SK-N-SH (cell line): Measurements from ENCODE around the gene PIAS4. TPM values are rescaled to one million over a fixed set of nuclear protein-coding genes. Genes with fewer than 3 reads are reported as not detected.
"Not testable (repeated sequence)": the region's sequence is repeated elsewhere in the genome, so short reads cannot be mapped to it uniquely, and the experiment has no call there.

Experiments used
- CTCF ChIA-PET: fragments of 300-600, 350-600 bp; formaldehyde crosslinking; extraction: SDS; loops from one replicate; lab custom pipeline; 2021; lab: Yijun Ruan, JAX
- POLR2A ChIA-PET: fragments of 350-600 bp; sonication (Branson Sonifier 250); formaldehyde crosslinking; extraction: SDS; loops from one replicate; lab custom pipeline; 2020; ENCODE audit warnings: antibody characterized with exemption, inconsistent platforms; lab: Yijun Ruan, JAX
- DNase-seq: peaks from one replicate; pipeline ENCODE4 v3.0.0; 2012
- H2AFZ ChIP-seq: fragments of 200-600 bp; sonication (generic); 2 replicates; pipeline ENCODE4 v1.8.1; 2016; ENCODE audit warnings: antibody characterized with exemption, mild to moderate bottlenecking, low read depth
- H3F3A ChIP-seq: fragments of 200-600 bp; sonication (generic); replicated peaks from 2 replicates; pipeline ENCODE3; 2016; ENCODE audit warnings: antibody characterized with exemption, mild to moderate bottlenecking; ENCODE audit not compliant: insufficient read depth
- H3K27ac ChIP-seq, 2 experiments: fragments of 200-500 bp in 1 of 2; fragments of 200-600 bp in 1 of 2; sonication (Bioruptor generic) in 1 of 2; sonication (generic), shearing (Covaris generic) in 1 of 2; 2 replicates each; pipeline versions ENCODE4 v1.5.1 to v1.6.1; 2014 to 2016; ENCODE audit warnings: low read depth in 2 of 2, inconsistent platforms in 1 of 2, low read length in 1 of 2, mild to moderate bottlenecking in 1 of 2, mixed read lengths in 1 of 2
- H3K27me3 ChIP-seq: fragments of 200-600 bp; sonication (generic), shearing (Covaris generic); 2 replicates; pipeline ENCODE4 v1.6.1; 2016; ENCODE audit warnings: mixed run types; ENCODE audit not compliant: insufficient read depth
- H3K36me3 ChIP-seq, 2 experiments: fragments of 200-500 bp in 1 of 2; fragments of 200-600 bp in 1 of 2; sonication (Bioruptor generic) in 1 of 2; sonication (generic) in 1 of 2; replicated peaks in 1 of 2; 2 replicates each; pipeline versions ENCODE3 to v1.5.1; 2014 to 2016; ENCODE audit warnings: low read length in 1 of 2, mild to moderate bottlenecking in 1 of 2; ENCODE audit not compliant: insufficient read depth in 2 of 2, control insufficient read depth in 1 of 2
- H3K4me1 ChIP-seq, 2 experiments: fragments of 200-500 bp in 1 of 2; fragments of 200-600 bp in 1 of 2; sonication (Bioruptor generic) in 1 of 2; sonication (generic), shearing (Covaris generic) in 1 of 2; 2 replicates each; pipeline versions ENCODE4 v1.5.1 to v1.6.1; 2014 to 2016; ENCODE audit warnings: low read depth in 1 of 2, low read length in 1 of 2, mixed run types in 1 of 2; ENCODE audit not compliant: insufficient read depth in 2 of 2, control insufficient read depth in 1 of 2
- H3K4me2 ChIP-seq: fragments of 200-600 bp; sonication (generic), shearing (Covaris generic); 2 replicates; pipeline ENCODE4 v1.6.1; 2017; ENCODE audit warnings: mixed run types
- H3K4me3 ChIP-seq, 2 experiments: fragments of 200-500 bp in 1 of 2; fragments of 200-600 bp in 1 of 2; sonication (Bioruptor generic) in 1 of 2; sonication (generic), shearing (Covaris generic) in 1 of 2; 2 replicates each; pipeline versions ENCODE4 v1.5.1 to v1.8.1; 2014 to 2016; ENCODE audit warnings: low read depth in 2 of 2, inconsistent platforms in 1 of 2, low read length in 1 of 2, mild to moderate bottlenecking in 1 of 2, mixed read lengths in 1 of 2, moderate library complexity in 1 of 2
- H3K79me2 ChIP-seq: fragments of 200-600 bp; sonication (generic); 2 replicates; pipeline ENCODE4 v1.8.1; 2017; ENCODE audit warnings: mild to moderate bottlenecking; ENCODE audit not compliant: insufficient read depth
- H3K9ac ChIP-seq: fragments of 200-600 bp; sonication (generic); 2 replicates; pipeline ENCODE4 v1.6.1; 2017; ENCODE audit warnings: mixed run types
- H3K9me2 ChIP-seq: fragments of 200-600 bp; sonication (generic); 2 replicates; pipeline ENCODE4 v1.6.1; 2017; ENCODE audit warnings: mixed run types
- H3K9me3 ChIP-seq: fragments of 200-600 bp; sonication (generic); 2 replicates; pipeline ENCODE4 v1.6.1; 2017; ENCODE audit warnings: mixed run types, mild to moderate bottlenecking, moderate library complexity
- H4K20me1 ChIP-seq: fragments of 200-600 bp; sonication (generic); 2 replicates; pipeline ENCODE4 v1.6.1; 2017; ENCODE audit warnings: mild to moderate bottlenecking, mixed run types; ENCODE audit not compliant: insufficient read depth
- CHD2 ChIP-seq: fragments of 150-350 bp; IDR thresholded peaks from 2 replicates; pipeline ENCODE4 v1.6.1; 2018; ENCODE audit warnings: low read length; ENCODE audit not compliant: partially characterized antibody
- ELF1 ChIP-seq: IDR thresholded peaks from 2 replicates; pipeline ENCODE4 v1.4.0; 2012
- EP300 ChIP-seq, 2 experiments: IDR thresholded peaks; 2 replicates each; pipeline versions ENCODE4 v1.4.0 to v1.6.1; 2012; ENCODE audit warnings: borderline replicate concordance in 1 of 2, low read depth in 1 of 2, low read length in 1 of 2
- FOSL2 ChIP-seq: IDR thresholded peaks from 2 replicates; pipeline ENCODE4 v1.4.0; 2012; ENCODE audit warnings: low read depth, mild to moderate bottlenecking, moderate library complexity, borderline replicate concordance
- GABPA ChIP-seq: IDR thresholded peaks from 2 replicates; pipeline ENCODE4 v1.4.0; 2012; ENCODE audit warnings: low read depth, mild to moderate bottlenecking
- MEF2A ChIP-seq: IDR thresholded peaks from 2 replicates; pipeline ENCODE4 v1.4.0; 2012; ENCODE audit warnings: low read depth, borderline replicate concordance
- MXI1 ChIP-seq: IDR thresholded peaks from 2 replicates; pipeline ENCODE4 v1.6.1; 2012; ENCODE audit warnings: mild to moderate bottlenecking, low read depth, low read length, improper control_type of control experiment
- NRF1 ChIP-seq: IDR thresholded peaks from 2 replicates; pipeline ENCODE4 v1.6.1; 2012; ENCODE audit warnings: low read depth, mild to moderate bottlenecking, low read length
- POLR2AphosphoS5 ChIP-seq: IDR thresholded peaks from 2 replicates; pipeline ENCODE4 v1.6.1; 2012; ENCODE audit warnings: low read depth, low read length
- RAD21 ChIP-seq: IDR thresholded peaks from 2 replicates; pipeline ENCODE4 v1.6.1; 2012; ENCODE audit warnings: mild to moderate bottlenecking, low read length
- RCOR1 ChIP-seq: fragments of 150-350 bp; IDR thresholded peaks from 2 replicates; pipeline ENCODE4 v1.6.1; 2017; ENCODE audit warnings: antibody characterized with exemption, low read length
- SIN3A ChIP-seq: IDR thresholded peaks from 2 replicates; pipeline ENCODE4 v1.6.1; 2012; ENCODE audit warnings: low read depth, mild to moderate bottlenecking, low read length, moderate library complexity, borderline replicate concordance
- TEAD4 ChIP-seq: IDR thresholded peaks from 2 replicates; pipeline ENCODE4 v1.4.0; 2012; ENCODE audit warnings: mild to moderate bottlenecking, borderline replicate concordance; ENCODE audit not compliant: insufficient read depth
- YY1 ChIP-seq: IDR thresholded peaks from 2 replicates; pipeline ENCODE4 v1.4.0; 2012; ENCODE audit warnings: low read depth, mild to moderate bottlenecking
- WGBS: methylation state at CpG from one replicate; pipeline ENCODE4 v1.1.6; 2017; ENCODE audit warnings: low lambda C conversion rate; 5-methylcytosine and 5-hydroxymethylcytosine counted together
- polyA plus RNA-seq, 3 experiments: library from polyadenylated mRNA; depleted of rRNA; stranded (reverse); fragments of >200 nt; gene quantifications; 2 replicates each; pipeline ENCODE4 v1.2.3, GENCODE V29; 2012
- TF ChIP-seq, protein P1 (sequence below): IDR thresholded peaks from 2 replicates; pipeline ENCODE4 v1.4.0; 2012; ENCODE audit warnings: low read depth, borderline replicate concordance

PIAS4 gene
- polyA plus RNA-seq, 1 of the 3 experiments (the other 2 are of a cell fraction) = 14.1 TPM

DNA sequence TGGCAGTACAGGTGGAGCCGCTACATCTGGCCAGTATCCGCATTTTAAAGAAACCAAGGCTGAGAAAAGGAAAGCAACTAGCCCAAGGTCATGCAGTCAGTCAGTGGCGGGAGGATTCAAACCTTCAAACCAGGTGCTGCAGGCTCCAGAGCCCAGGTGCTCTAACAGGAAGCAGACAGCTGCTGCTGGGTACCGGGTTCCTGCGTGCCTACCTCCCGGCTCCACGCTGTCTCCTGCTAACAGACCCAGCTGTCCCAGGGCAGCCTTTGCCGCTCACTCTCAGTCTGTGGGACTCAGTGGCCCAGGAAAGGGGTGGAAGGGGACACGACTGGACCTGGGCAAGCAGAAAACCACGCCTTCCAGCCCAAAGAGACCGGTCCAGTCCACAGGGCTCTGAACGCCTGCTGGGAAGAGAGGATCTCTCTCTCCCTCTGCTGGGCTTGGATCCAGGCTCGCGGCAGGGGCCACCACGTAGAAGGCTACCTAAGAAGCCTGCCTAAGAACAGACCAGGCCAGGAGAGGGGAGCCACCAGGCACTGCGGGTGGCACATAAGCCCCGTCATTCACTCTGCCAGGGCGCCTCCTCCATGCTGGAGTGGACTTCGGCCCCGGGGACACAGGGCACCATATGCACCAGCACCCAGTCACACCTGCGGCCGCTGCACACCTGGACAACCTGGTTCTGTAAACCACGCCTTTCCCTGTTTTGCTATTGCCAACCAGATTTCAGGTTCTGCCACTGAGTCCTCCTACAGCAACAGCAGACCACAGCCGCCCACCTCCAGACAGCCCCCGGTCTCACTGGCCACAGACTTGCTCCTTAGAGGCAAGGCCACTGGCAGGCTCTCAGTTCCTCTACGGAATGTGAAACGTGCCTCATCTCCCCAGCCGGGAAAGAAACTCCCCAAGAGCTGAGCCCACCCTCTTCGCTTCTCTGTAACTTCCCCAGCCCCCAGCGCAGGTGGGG, 41.2 kb upstream of the PIAS4 start:
- Histone ChIP-seq H3K79me2 (peaks cover 84% of the 10 kb centered on the region), H3K9me3 (no peaks in the 10 kb centered on the region), H3K4me2 (no peak overlapping the region), H3F3A (peaks cover 27% of the 10 kb centered on the region), H3K36me3 (peaks cover 31 to 41% of the 10 kb centered on the region in 2 experiments), H2AFZ (no peak overlapping the region), H4K20me1 (peaks cover 80% of the 10 kb centered on the region), H3K4me3 (no peak overlapping the region), H3K9ac (no peak overlapping the region), H3K9me2 (no peaks in the 10 kb centered on the region), H3K27me3 (no peaks in the 10 kb centered on the region), H3K4me1 (peaks cover 15 to 22% of the 10 kb centered on the region in 2 experiments; a peak in 3 of 4 replicates), H3K27ac (no peak overlapping the region)
- POLR2A ChIA-PET = no interaction called here
- 90% methylated on average over 21 of the region's 30 CpGs for WGBS
- TF ChIP-seq RCOR1 (no peak), GABPA (no peak), EP300 (IDR thresholded peaks at IDR 0.05; ENCODE audit: borderline replicate concordance in 1 of 2, low read depth in 1 of 2, low read length in 1 of 2) (no peak)
- CTCF ChIA-PET = no interaction called here
- no peak for DNase-seq

DNA sequence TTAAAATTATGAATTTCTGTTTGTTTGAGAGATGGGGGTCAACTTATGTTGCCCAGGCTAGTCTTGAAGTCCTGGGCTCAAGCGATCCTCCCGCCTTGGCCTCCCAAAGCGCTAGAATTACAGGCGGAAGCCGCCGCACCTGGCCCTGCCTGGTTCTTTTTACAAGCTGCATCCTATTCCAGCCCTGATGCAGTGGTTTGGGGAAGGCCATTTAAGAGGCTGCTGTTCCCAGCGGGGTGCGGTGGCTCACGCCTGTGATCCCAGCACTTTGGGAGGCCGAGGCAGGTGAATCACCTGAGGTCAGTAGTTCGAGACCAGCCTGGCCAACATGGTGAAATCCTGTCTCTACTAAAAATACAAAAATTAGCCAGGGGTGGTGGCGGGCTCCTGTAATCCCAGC, 39.6 kb upstream of the PIAS4 start:
- peak overlapping the region; percentile 22; the same call in 1 of the 2 replicates for H3K9ac ChIP-seq
- H4K20me1 ChIP-seq = peaks cover 83% of the 10 kb centered on the region
- POLR2A ChIA-PET = interaction anchor here (0.6 kb wide), 1 partner anchor 13 kb away, joined by 3 read pairs; no protein-coding TSS in a partner anchor

DNA sequence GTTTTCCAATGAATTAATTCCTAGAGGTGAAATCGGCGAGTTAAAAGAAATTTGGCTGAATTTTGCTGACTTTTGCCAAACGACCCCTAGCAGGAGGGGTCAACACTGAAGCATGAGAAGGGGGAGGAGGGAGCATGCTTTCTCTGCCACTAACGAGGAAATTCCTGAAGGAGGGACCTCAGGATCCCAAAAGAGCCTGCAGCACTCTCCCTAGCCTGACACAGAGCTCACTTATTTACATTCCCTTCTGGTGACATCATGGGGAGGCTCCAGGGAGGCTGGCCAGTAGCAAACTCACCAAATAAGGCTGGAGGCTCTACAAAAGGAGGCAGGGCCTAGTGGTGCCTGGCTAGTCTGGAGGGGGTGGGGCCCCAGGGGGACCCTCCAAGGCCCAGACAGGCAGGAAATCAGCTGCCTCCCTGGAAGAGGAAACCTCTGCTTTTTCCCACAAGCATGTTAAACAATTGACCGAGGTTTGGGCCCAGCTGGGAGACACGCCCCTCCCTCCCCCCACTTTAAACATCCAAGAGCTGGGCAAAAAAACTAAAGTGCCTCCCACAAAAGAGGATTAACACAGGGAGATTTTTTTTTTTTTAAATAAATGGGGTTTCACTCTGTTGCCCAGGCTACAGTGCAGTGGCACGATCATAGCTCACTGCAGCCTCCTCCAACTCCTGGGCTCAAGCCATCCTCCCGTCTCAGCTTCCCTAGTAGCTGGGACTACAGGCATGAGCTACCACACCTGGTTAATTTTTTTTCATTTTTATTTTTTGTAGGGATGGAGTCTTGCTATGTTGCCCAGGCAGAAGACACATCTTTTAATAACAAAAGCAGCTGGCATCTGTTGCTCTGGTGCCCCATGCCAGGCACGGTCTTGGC, 38.7 kb upstream of the PIAS4 start:
- H3K27ac ChIP-seq = peak overlapping the region; percentile 1 to 99; a peak in 2 of 4 replicates
- no peak overlapping the region for H2AFZ ChIP-seq
- 30% methylated on average over 9 of the region's 9 CpGs for WGBS
- H3K4me3 ChIP-seq = peak overlapping the region; percentile 75 to 80; a peak in 3 of 4 replicates
- peak overlapping the region; percentile 93 for H3K9ac ChIP-seq
- peaks cover 67% of the 10 kb centered on the region for H3K79me2 ChIP-seq
- DNase-seq = peak; percentile 57
- H4K20me1 ChIP-seq = peaks cover 75% of the 10 kb centered on the region
- no peaks in the 10 kb centered on the region for H3K27me3 ChIP-seq
- H3K4me1 ChIP-seq = peaks cover 16 to 22% of the 10 kb centered on the region in 2 experiments; a peak in 3 of 4 replicates
- H3K36me3 ChIP-seq = peaks cover 20 to 28% of the 10 kb centered on the region in 2 experiments
- ChIA-PET CTCF (interaction anchor here (1.0 to 1.4 kb wide), 4 partner anchors 16 to 171 kb away, joined by 3 to 8 read pairs (median 3); no protein-coding TSS in a partner anchor), POLR2A (interaction anchor here (0.6 kb wide), 1 partner anchor 14 kb away, joined by 3 read pairs; no protein-coding TSS in a partner anchor)
- H3K9me2 ChIP-seq = no peaks in the 10 kb centered on the region
- no peaks in the 10 kb centered on the region for H3K9me3 ChIP-seq
- peak overlapping the region; percentile 97 for H3K4me2 ChIP-seq
- H3F3A ChIP-seq = peaks cover 37% of the 10 kb centered on the region
- TF ChIP-seq MEF2A = peak; percentile 49; the same call in 1 of the 2 replicates
- TF ChIP-seq RAD21 = no peak
- peak; percentile 65; the same call in 1 of the 2 replicates for TF ChIP-seq FOSL2
- TF ChIP-seq EP300 (IDR thresholded peaks at IDR 0.05; ENCODE audit: borderline replicate concordance in 1 of 2, low read depth in 1 of 2, low read length in 1 of 2) = 0 out of 4 replicates have a peak, but pooled peaks of 1 of the 2 experiments have one; percentile 42
- TF ChIP-seq RCOR1 = no peak
- TF ChIP-seq ELF1 = no peak
- peak; percentile 62; the same call in 1 of the 2 replicates for TF ChIP-seq TEAD4
- no peak for TF ChIP-seq CHD2
- TF ChIP-seq, protein P1, sequence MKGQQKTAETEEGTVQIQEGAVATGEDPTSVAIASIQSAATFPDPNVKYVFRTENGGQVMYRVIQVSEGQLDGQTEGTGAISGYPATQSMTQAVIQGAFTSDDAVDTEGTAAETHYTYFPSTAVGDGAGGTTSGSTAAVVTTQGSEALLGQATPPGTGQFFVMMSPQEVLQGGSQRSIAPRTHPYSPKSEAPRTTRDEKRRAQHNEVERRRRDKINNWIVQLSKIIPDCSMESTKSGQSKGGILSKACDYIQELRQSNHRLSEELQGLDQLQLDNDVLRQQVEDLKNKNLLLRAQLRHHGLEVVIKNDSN = no peak
- no peak for TF ChIP-seq YY1
- TF ChIP-seq POLR2AphosphoS5 = no peak
- TF ChIP-seq NRF1 = no peak
- TF ChIP-seq MXI1 = no peak
- peak; percentile 91 for TF ChIP-seq SIN3A

More for the DNA sequence above, 39.6 kb upstream of the PIAS4 start:
- not testable (repeated sequence) for H3K9me3 ChIP-seq, H3K27me3 ChIP-seq, H2AFZ ChIP-seq, DNase-seq, H3K9me2 ChIP-seq, H3K4me3 ChIP-seq
- H3K4me1 ChIP-seq = peaks cover 16 to 22% of the 10 kb centered on the region in 2 experiments; a peak in 3 of 4 replicates
- 92% methylated on average over 11 of the region's 12 CpGs for WGBS
- H3K4me2 ChIP-seq = peak overlapping the region; percentile 97
- H3K36me3 ChIP-seq = peaks cover 25 to 36% of the 10 kb centered on the region in 2 experiments
- H3F3A ChIP-seq = peaks cover 41% of the 10 kb centered on the region
- H3K79me2 ChIP-seq = peaks cover 75% of the 10 kb centered on the region
- peak overlapping the region in 1 of 2 experiments; percentile 99; a peak in 2 of 4 replicates for H3K27ac ChIP-seq
- CTCF ChIA-PET = interaction anchor here (1.0 kb wide), 1 partner anchor 34 kb away, joined by 3 read pairs; no protein-coding TSS in a partner anchor
